Neural progenitor cell (in vitro differentiated cells): ENCODE data around the gene SLC25A51. TPM values are rescaled to one million over a fixed set of nuclear protein-coding genes. Genes with fewer than 3 reads are reported as not detected.
A peak's percentile ranks its signal among the peaks of the same experiment; 100 is the strongest.

Experiments
- DNase-seq: peaks from one replicate; pipeline ENCODE4 v3.0.0-alpha.2; 2016; ENCODE audit warnings: low spot score
- H2AFZ ChIP-seq: fragments of 200-600 bp; sonication (generic); replicated peaks from 2 replicates; pipeline ENCODE4 v1.6.1; 2016; ENCODE audit warnings: antibody characterized with exemption
- H3F3A ChIP-seq: fragments of 200-600 bp; sonication (generic); 2 replicates; pipeline ENCODE4 v1.6.1; 2016; ENCODE audit warnings: antibody characterized with exemption, low read depth
- H3K27ac ChIP-seq: fragments of 200-600 bp; sonication (generic); 2 replicates; pipeline ENCODE4 v1.5.1; 2016; ENCODE audit warnings: mild to moderate bottlenecking
- H3K27me3 ChIP-seq: fragments of 200-600 bp; sonication (generic); 2 replicates; pipeline ENCODE4 v1.6.1; 2016; ENCODE audit warnings: mild to moderate bottlenecking, moderate library complexity
- H3K36me3 ChIP-seq: fragments of 200-600 bp; sonication (generic); 2 replicates; pipeline ENCODE4 v1.5.1; 2016
- H3K4me1 ChIP-seq: fragments of 200-600 bp; sonication (generic); 2 replicates; pipeline ENCODE4 v1.6.1; 2016; ENCODE audit warnings: mixed run types
- H3K4me2 ChIP-seq: fragments of 200-600 bp; sonication (generic); 2 replicates; pipeline ENCODE4 v1.6.1; 2016
- H3K4me3 ChIP-seq: fragments of 200-600 bp; sonication (generic); 2 replicates; pipeline ENCODE4 v1.5.1; 2016
- H3K79me2 ChIP-seq: fragments of 200-600 bp; sonication (generic); 2 replicates; pipeline ENCODE4 v1.6.1; 2016; ENCODE audit warnings: low read depth
- H3K9ac ChIP-seq: fragments of 200-600 bp; sonication (generic); 2 replicates; pipeline ENCODE4 v1.6.1; 2016
- H3K9me3 ChIP-seq: fragments of 200-600 bp; sonication (generic); 2 replicates; pipeline ENCODE4 v1.5.1; 2016; ENCODE audit warnings: low read depth
- H4K20me1 ChIP-seq: fragments of 200-600 bp; sonication (generic); 2 replicates; pipeline ENCODE4 v1.6.1; 2016; ENCODE audit warnings: low read depth
- H3K27ac Mint-ChIP-seq: 3 replicates; pipeline ENCODE4 v1.8.0; 2021; ENCODE audit warnings: mixed read lengths
- H3K27me3 Mint-ChIP-seq: 2 replicates; pipeline ENCODE4 v1.8.0; 2022; ENCODE audit warnings: low read depth, mild to moderate bottlenecking, inconsistent platforms, moderate library complexity, mixed read lengths; ENCODE audit not compliant: insufficient read depth
- H3K36me3 Mint-ChIP-seq: 3 replicates; pipeline ENCODE4 v1.8.0; 2021; ENCODE audit warnings: mixed read lengths
- H3K4me1 Mint-ChIP-seq: 3 replicates; pipeline ENCODE4 v1.8.0; 2021; ENCODE audit warnings: mixed read lengths
- H3K4me3 Mint-ChIP-seq: 3 replicates; pipeline ENCODE4 v1.8.0; 2021; ENCODE audit warnings: mild to moderate bottlenecking, moderate library complexity, mixed read lengths
- H3K9me3 Mint-ChIP-seq: 3 replicates; pipeline ENCODE4 v1.8.0; 2020; ENCODE audit warnings: mixed read lengths
- EZH2 ChIP-seq: fragments of 200-600 bp; sonication (generic); IDR thresholded peaks from 2 replicates; pipeline ENCODE4 v1.6.1; 2017; ENCODE audit warnings: antibody characterized with exemption, mild to moderate bottlenecking, moderate library complexity
- EZH2phosphoT487 ChIP-seq: fragments of 200-600 bp; sonication (generic); IDR thresholded peaks from 2 replicates; pipeline ENCODE4 v1.6.1; 2017; ENCODE audit warnings: antibody characterized with exemption
- total RNA-seq: library from RNA; depleted of rRNA; stranded (reverse); fragments of >200 nt; gene quantifications from 2 replicates; pipeline ENCODE4 v1.2.3, GENCODE V29; 2015; ENCODE audit warnings: low replicate concordance
- TF ChIP-seq, protein P1 (sequence below): fragments of 200-600 bp; sonication (generic); IDR thresholded peaks from 2 replicates; pipeline ENCODE4 v1.5.1; 2017; ENCODE audit warnings: antibody characterized with exemption, mild to moderate bottlenecking

The SLC25A51 gene
- total RNA-seq, 1 donor from 2014 or later: 24.6 TPM

DNA sequence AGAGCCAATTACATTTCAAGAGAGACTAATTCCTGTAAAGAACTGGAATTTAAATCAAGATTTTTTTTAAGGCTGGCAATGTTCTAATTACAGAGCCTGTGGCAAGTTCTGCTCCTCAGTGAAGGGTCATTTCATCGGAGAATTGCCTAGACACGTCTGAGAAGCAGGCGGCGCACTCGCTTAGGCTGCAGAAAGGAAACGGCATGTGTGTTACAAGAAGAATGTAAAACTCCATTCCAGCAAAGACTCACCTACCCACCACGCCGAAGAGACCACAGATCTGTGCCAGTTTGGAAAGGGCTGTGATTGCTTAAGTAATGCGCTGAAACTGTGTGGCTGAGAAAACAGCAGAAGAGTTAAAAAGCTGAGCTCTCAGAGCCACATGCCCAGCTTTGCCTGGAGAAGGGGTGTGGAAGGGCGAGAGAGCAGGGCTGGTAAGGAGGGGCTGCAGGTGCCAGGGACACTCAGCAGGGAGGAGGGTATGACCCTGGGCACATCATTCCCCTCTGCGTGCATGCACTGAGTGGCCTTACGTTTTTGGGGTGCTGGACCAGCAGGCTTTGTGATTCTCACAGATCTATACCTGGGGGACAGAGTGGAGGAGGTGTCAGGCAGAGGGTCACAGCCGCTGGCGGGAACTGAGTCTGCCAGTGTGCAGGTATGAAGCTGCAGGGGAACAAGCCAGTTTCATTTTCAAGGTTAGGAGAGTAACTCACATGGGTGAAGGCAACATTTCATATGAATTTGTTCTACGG lies 17.8 kb upstream of the SLC25A51 start:
- DNase-seq: no peak
- H3K9ac ChIP-seq: no peak overlapping the region
- H3K36me3 ChIP-seq: no peaks in the 10 kb centered on the region
- no peak overlapping the region for H2AFZ ChIP-seq
- no peaks in the 10 kb centered on the region for H3K27me3 ChIP-seq
- no peaks in the 10 kb centered on the region for H4K20me1 ChIP-seq
- H3K9me3 Mint-ChIP-seq: no peaks in the 10 kb centered on the region
- H3K9me3 ChIP-seq: no peaks in the 10 kb centered on the region
- H3K27me3 Mint-ChIP-seq: peaks cover 5% of the 10 kb centered on the region
- no peak overlapping the region for H3K4me2 ChIP-seq
- H3K27ac Mint-ChIP-seq: peak overlapping the region; percentile 58
- H3F3A ChIP-seq: peaks cover 5% of the 10 kb centered on the region
- H3K4me1 Mint-ChIP-seq: peaks cover 63% of the 10 kb centered on the region
- no peak overlapping the region for H3K27ac ChIP-seq
- no peak for TF ChIP-seq EZH2phosphoT487
- TF ChIP-seq, protein P1, sequence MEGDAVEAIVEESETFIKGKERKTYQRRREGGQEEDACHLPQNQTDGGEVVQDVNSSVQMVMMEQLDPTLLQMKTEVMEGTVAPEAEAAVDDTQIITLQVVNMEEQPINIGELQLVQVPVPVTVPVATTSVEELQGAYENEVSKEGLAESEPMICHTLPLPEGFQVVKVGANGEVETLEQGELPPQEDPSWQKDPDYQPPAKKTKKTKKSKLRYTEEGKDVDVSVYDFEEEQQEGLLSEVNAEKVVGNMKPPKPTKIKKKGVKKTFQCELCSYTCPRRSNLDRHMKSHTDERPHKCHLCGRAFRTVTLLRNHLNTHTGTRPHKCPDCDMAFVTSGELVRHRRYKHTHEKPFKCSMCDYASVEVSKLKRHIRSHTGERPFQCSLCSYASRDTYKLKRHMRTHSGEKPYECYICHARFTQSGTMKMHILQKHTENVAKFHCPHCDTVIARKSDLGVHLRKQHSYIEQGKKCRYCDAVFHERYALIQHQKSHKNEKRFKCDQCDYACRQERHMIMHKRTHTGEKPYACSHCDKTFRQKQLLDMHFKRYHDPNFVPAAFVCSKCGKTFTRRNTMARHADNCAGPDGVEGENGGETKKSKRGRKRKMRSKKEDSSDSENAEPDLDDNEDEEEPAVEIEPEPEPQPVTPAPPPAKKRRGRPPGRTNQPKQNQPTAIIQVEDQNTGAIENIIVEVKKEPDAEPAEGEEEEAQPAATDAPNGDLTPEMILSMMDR: no peak
- TF ChIP-seq EZH2: no peak
- H3K4me3 ChIP-seq: no peak overlapping the region
- H3K79me2 ChIP-seq: no peaks in the 10 kb centered on the region
- no peak overlapping the region for H3K4me3 Mint-ChIP-seq
- peaks cover 43% of the 10 kb centered on the region for H3K4me1 ChIP-seq
- H3K36me3 Mint-ChIP-seq: peaks cover 3% of the 10 kb centered on the region

DNA sequence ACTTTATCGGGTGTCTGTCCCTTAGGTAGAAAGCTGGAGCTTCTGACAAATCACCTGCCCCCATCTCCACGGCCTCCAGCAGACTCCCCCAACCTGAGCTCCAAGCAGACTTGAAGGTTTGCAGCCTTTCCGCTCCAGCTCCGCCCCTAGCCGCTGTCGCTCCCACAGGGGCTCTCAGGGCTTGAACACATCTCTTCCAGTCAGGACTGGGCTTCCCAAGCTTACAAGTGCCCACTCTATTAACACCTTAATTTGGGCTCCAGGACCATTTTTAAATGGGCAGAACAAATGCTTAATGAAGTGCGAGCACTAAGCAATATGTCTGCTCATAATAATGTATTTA lies 17.2 kb upstream of the SLC25A51 start:
- Histone ChIP-seq H2AFZ (no peak overlapping the region), H3K79me2 (no peaks in the 10 kb centered on the region), H4K20me1 (no peaks in the 10 kb centered on the region), H3K27me3 (no peaks in the 10 kb centered on the region), H3F3A (peaks cover 5% of the 10 kb centered on the region), H3K9ac (no peak overlapping the region), H3K4me2 (no peak overlapping the region), H3K9me3 (no peaks in the 10 kb centered on the region), H3K4me1 (peaks cover 43% of the 10 kb centered on the region), H3K4me3 (no peak overlapping the region), H3K27ac (no peak overlapping the region), H3K36me3 (no peaks in the 10 kb centered on the region)
- TF ChIP-seq, protein P1: no peak
- TF ChIP-seq EZH2phosphoT487 (no peak), EZH2 (no peak)
- peaks cover 60% of the 10 kb centered on the region for H3K4me1 Mint-ChIP-seq
- no peak for DNase-seq
- no peak overlapping the region for H3K27ac Mint-ChIP-seq
- peaks cover 5% of the 10 kb centered on the region for H3K27me3 Mint-ChIP-seq
- no peaks in the 10 kb centered on the region for H3K9me3 Mint-ChIP-seq
- no peak overlapping the region for H3K4me3 Mint-ChIP-seq
- H3K36me3 Mint-ChIP-seq: peaks cover 3% of the 10 kb centered on the region

DNA sequence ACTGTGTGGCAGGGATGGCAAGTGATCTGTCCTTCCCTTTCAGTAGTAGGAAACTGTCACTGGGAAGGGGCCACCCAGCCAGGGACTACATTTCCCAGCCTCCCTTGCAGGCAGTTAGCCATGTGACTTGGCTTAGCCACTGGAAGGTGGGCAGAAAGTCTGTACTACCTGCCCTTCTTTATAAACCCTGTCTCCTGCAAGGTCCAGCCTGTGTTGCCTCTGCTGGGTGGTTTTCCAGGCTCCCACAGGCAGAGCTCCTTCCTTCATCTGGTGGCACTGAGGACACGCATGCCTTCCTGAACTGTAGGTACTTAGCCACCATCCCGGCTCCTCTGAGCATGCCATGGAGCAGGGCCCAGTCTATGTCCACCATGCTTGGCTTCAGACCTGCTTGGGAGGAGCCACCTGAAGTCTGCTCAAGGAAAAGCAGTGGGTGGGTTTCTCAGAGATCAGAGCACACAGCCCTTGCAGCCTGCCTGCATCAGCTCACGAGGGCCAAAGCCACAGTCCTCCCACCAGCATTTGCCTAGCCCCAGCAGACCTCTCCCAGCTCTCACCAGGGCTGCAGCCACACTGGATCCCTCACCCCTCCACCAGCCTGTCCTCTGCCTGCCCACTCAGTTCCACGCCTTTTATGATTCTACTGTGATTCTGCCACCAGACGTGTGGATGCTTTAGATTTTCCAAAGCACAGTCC lies 16.7 kb upstream of the SLC25A51 start:
- peak overlapping the region; percentile 74 for H2AFZ ChIP-seq
- TF ChIP-seq EZH2 (no peak), EZH2phosphoT487 (no peak)
- TF ChIP-seq, protein P1: no peak
- peaks cover 3% of the 10 kb centered on the region for H3K36me3 Mint-ChIP-seq
- no peaks in the 10 kb centered on the region for H3K9me3 Mint-ChIP-seq
- DNase-seq: peak; percentile 66
- H3K4me1 ChIP-seq: peaks cover 43% of the 10 kb centered on the region
- H3K27me3 ChIP-seq: no peaks in the 10 kb centered on the region
- H3K9me3 ChIP-seq: no peaks in the 10 kb centered on the region
- no peak overlapping the region for H3K9ac ChIP-seq
- H3K27me3 Mint-ChIP-seq: peaks cover 5% of the 10 kb centered on the region
- no peak overlapping the region for H3K27ac Mint-ChIP-seq
- no peaks in the 10 kb centered on the region for H3K36me3 ChIP-seq
- H3K4me3 ChIP-seq: no peak overlapping the region
- H3F3A ChIP-seq: peaks cover 5% of the 10 kb centered on the region
- H3K4me3 Mint-ChIP-seq: no peak overlapping the region
- H3K79me2 ChIP-seq: no peaks in the 10 kb centered on the region
- H3K27ac ChIP-seq: no peak overlapping the region
- H3K4me1 Mint-ChIP-seq: peaks cover 58% of the 10 kb centered on the region
- H3K4me2 ChIP-seq: no peak overlapping the region
- no peaks in the 10 kb centered on the region for H4K20me1 ChIP-seq
